CD4-positive, alpha-beta T cell treated with Interferon alpha-2 for 1 hour (primary cell): Measurements from ENCODE around the gene IPO5.
"Not testable (repeated sequence)": the region's sequence is repeated elsewhere in the genome, so short reads cannot be mapped to it uniquely, and the experiment has no call there.

Experiments
- DNase-seq, 2 donors: peaks; one replicate each; pipeline ENCODE4 v3.0.0-alpha.2; 2020 to 2022

IPO5 gene

DNA sequence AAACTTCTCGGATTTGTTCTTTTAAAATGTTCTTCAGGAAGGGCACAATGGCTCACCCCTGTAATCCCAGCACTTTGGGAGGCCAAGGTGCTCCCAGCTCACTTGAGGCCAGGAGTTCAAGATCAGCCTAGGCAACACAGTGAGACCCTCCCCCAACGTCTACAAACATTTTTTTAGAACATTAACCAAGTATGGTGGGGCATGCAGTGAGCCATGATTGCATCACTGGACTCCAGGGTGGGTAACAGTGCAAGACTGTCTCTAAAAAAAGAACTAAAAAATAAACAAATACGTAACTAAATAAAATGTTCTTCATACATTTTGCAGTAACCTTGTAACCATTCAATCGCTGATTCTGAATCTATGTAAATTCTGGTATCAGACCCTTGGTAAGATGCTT lies 2.1 kb upstream of the IPO5 start:
- DNase-seq = no peak

DNA sequence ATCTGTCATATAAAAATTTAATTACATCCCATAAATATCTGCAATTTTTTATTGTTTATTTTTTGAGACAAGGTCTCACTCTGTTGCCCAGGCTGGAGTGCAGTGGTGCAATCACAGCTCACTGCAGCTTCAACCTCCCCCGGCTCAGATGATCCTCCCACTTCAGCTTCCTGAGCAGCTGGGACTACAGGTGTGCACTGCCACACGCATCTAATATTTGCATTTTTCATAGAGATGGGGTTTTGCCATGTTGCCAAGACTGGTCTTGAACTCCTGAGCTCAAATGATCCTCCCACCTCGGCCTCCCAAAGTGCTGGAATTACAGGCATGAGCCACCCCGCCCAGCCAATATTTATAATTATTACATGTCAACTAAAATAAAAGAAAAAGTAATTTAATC lies 644 bp upstream of the IPO5 start:
- not testable (repeated sequence) for DNase-seq

DNA sequence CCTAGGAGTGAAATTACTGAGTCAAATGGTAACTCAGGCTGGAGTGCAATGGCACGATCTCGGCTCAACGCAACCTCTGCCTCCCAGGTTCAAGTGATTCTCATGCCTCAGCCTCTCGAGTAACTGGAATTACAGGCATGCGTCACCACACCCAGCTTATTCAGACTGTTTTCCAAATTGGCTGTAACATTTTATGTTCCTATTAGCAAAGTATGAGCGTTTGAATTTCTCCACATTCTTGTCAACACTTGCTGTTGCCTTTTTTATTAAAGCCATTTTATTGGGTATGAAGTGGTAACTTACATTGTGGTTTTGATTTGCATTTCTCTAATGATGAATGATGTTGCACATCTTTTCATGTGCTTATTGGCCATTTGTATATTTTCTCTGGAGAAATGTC lies 7.9 kb downstream of the IPO5 start:
- DNase-seq = no peak

DNA sequence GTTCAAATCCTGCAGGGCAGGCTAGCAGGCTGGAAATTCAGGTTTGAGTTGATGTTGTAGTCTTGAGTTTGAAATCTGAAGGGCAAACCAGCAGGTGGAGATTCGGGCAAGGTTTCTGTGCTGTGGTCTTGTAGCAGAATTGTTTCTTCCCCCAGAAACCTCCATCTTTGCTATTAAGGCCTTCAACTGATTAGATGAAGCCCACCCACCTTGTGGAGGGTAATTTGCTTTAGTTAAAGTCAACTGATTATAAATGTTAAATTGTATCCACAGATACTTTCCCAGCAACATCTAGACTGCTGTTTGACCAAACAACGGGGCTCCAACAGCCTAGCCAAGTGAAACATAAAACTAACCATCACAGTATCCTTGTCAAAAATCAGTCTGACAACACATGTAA lies 9.4 kb downstream of the IPO5 start:
- no peak for DNase-seq

DNA sequence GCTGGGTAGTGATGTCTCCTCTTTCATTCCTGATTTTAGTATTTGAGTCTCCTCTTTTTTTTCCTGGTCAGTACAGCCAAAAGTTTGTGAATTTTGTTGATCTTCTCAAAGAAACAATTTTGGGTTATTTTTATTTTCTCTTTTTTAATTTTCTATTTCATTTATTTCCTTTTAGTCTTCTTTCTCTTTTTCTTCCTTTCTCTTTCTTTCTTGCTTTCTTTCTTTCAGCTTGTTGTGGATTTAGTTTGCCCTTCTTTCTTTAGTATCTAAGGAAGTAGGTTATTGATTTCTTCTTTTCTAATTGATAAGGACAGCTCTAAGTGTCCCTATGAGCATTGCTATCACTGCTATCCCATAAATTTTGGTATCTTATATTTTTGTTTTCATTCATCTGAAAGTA lies 13.8 kb downstream of the IPO5 start:
- no peak for DNase-seq

DNA sequence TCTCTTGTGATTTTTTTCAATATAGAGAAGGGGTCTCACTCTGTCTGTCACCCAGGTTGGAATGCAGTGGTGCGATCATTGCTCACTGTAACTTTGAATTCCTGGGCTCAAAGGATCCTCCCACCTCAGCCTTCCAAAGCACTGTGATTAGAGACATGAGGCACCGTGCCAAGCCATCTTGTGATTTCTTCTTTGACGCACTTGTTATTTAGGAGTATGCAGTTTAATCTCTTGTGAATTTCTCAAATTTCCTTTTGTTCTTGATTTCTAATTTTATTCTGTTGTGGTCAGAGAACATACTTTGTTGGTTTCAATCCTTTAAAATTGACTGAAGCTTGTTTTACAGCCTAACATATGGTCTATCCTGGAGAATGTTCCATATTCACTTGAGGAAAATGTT lies 14.5 kb downstream of the IPO5 start:
- DNase-seq = no peak

DNA sequence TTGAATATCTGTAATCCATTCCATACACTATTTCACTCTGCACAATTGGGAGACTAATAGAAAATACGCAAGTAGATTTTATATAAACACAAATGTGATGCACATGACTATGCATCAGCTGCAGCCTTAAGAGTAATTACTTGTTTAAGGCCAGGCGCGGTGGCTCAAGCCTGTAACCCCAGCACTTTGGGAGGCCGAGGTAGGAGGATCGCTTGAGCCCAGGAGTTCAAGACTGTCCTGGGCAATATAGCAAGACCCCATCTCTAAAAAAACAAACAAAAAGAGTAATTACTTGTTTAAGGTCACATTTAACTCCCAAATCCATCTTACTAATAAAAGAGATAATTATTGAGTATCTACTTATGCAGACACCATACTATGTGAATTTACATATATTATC lies 18.0 kb downstream of the IPO5 start:
- no peak for DNase-seq

DNA sequence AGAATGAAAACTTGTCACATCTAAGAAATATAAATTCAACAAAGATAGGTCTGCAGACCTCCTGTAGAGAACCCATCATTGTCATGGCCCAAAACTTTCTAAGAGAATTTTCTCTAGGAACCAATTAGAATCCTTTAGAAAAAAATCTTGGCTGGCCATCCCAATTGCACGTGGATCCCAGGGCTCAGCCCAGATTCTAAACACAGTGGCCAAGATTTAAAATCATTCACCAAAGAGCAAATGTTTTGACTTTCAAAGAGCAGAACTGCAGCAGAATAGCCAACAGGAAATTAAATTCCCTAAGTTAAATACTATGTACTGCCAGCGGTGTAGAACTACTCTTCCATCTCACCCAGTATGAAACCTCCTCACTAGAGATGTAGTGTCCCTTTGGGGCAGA lies 21.3 kb downstream of the IPO5 start:
- DNase-seq = no peak

DNA sequence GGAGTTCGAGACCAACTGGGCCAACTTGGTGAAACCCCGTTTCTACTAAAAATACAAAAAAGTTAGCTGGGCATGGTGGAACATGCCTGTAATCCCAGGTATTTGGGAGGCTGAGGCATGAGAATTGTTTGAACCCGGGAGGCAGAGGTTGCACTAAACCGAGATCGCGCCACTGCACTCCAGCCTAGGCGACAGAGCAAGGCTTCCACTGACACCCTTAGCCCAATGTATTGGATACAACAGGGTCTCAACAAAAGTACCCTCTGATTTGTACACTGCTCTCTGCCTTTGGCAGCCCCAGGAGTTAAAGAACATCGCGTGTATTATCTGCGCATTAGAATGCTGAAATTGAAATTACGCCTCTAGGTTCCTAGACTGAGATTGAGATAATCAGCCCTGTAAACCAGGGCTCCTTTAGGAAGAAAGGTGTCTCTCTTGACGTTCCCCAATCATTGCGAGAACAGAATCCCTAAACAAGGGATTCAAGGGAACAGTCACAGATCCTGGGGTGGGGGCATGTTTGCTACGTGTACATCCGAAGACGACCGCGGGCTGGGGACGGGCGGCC lies 21.9 kb downstream of the IPO5 start:
- DNase-seq = no peak

DNA sequence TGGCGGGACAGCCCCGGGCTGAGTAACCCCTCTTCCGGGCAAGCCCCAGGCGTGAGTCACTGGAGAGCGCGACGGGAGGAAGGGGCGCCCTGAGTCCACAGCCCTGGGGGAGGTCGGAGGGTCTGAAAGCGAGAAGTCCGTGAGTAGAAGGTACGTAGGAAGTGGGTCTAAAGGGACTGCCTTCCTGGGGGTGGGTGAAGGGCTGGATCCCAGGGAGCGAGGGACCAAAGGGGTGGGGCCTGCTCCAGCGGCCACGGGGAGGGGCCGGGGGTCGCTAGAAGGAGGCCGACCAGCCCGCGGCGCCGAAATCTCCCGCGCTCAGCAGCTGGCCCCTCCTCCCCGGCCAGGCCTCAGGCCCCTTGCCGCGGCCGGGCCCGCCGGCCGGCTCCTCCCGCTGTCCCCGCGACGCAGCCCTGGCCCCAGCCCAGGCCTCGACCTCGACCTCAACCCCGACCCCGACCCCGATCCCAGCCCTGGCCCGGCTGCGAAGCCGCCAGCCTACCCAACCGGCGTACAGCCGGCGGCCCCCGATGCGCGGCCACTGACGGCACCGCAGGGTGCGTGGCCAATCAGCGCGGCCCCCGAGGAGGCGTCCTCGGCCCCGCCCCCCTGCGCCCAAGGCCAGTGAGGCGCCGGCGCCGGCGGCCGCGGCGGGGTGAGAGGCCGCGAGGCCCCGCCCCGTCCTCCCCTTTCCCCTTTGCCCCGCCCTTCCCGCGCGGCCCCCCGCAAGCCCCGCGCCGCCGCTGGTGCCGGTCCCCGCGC lies 22.6 kb downstream of the IPO5 start:
- peak; percentile 88 to 93 for DNase-seq

DNA sequence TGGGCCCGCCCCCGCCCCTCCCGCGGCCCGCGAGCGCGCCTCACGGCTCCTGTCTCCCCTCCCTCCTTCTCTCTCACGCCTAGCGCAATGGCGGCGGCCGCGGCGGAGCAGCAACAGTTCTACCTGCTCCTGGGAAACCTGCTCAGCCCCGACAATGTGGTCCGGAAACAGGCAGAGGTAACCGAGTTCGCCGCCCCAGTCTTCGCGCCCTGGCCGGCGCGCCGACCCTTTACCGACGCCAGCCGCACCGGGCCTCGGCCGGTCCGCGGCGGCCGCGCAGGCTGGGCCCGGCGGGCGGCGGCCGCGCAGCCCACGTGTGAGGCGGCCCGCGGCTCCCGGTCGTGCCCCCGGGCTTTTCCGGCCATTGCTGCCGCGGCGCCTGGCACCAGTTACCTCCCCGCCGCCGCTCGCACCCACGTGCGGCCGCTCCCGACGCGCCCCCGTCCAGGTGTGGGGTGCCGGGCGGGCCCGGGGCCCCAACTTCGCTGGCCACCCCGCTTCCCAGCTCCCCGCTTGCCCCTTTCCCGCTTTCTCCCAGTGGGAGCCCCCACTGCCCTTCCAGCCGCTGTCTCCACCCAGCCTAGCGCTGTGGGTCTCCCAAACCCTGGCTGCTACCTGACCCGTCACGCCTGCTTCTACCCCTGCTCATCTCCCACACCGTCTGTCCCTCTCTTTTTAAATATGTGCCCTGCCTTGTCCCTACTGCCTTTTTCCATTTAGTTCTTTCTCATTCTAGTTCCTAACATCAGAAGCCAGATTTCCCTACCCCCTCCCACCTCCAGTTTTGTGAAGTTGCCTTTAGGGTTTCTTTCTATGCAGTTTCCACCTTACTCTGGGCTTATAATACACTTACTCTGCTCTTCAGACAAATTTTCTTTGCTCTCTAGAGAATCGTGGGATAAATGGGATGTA lies 23.4 kb downstream of the IPO5 start:
- peak in 1 of 2 donors; percentile 4 for DNase-seq

DNA sequence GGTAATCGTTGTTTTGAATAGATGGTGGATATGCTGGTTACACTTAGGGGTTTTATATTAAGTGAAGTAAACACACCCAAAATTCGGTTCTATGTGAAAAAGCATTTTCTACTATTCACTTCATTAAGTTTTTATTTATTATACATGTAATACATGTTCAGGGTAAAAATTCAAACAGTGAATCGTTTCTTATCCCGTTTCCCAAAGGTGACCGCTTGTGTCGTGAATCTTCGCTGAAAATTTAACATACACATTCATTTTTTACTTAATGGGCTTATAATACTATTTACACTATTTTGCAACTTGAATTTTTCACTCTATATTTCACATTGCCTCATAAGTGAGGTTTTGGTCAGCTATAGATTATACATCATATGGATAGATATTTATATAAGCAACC lies 24.5 kb downstream of the IPO5 start:
- no peak for DNase-seq

DNA sequence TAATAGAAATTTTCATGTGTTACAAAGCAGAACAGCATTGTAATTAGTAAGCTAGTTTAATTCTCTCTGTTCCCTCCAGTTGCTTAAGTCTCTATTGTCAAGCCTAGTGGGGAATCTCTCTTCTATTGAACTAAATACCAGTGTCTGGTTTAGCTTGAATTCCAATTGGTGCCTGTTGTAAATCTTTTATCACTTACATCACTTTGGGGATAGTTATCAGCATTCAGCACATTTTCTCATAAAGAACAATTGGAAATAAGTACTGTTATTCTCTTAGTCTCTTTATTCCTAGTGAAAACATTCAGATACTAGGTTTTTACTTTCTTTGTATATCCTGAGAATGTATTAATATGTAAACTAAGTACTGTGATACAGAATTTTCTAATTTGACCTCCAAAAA lies 25.2 kb downstream of the IPO5 start:
- no peak for DNase-seq

DNA sequence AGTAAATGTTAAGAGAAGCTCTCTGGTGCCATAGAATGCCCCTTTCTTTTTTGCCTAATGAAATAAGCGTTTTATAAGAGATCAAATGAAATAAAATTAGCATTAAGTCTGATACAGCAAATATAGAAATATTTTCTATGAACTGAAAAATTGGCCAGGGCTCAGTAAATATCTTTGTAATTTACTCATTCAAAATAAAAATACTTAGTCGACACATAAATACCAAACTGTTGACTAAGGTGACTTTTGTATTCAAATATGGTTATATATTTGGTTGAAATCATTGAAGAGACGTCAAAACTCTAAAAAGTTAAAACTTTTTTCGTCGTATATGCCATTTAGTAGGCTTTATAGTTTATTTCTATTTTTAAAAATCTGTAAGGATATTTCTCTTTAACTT lies 25.6 kb downstream of the IPO5 start:
- no peak for DNase-seq

DNA sequence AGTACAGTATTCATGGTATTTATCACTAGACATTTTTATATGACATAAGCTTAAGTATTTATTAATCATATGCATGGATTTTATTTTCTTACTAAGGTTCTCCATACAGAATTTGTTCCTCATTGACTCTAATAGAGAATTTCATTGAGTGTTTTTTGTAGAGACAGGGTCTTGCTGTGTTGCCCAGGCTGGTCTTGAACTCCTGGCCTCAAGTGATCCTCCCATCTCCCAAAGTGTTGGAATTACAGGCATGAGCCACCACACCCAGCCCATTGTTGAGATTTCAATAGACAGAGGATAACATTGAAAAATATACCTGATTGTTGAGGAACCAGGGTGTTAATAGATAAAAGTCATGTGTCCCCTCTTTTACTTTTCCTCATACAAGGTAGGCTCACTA lies 26.1 kb downstream of the IPO5 start:
- DNase-seq = no peak

DNA sequence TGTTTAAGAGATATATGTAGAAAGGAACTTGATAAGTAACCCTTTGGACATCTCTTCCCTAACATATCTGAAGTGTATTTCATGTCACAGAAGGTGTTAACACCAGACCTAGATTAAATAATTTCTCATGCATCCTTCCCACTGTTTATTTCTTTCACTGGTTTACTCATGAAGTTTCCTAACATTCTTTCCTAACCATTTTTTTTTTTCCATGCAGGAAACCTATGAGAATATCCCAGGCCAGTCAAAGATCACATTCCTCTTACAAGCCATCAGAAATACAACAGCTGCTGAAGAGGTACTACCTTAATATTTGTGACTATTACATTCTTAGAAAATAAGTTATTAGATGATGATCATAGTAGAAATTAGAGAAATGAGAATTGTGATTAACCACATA lies 28.8 kb downstream of the IPO5 start:
- no peak for DNase-seq

DNA sequence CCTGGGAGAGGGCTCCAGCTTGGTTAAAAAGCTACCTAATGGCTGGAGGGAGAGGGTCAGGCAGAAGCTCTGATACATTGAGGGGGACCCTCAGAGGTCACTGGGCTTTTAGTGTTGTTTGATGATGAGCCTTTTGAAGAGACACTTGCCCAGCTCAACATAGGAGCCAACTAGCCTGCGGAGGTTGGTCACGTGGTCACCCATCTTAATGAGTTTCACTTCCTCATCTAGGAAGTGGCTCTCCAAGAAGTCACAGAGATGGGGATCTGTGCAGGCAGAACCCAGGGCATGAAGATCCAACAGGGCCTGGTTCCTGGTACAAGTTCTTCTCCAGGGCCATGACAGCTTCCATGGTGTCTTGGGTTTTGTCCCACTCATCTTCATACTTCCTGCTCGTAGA lies 33.4 kb downstream of the IPO5 start:
- DNase-seq = peak; percentile 7 to 44

DNA sequence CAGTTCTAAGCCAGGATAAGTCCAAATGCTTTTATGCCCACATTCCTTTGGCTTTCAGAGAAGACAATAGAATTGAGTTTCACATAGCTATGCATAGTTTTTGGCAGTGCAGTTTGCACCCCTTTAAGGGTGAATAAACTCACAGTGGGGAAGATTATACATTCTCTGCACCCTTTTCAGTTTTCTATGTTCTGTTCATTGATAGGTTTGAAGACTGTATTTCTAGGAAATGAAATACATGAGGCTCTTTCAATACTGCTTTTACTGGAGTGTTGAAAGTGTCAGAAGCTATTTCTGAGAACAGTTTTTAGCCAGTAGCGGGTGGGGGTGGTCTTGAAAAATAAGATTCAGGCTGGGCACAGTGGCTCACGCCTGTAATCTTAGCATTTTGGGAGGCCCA lies 46.2 kb downstream of the IPO5 start:
- DNase-seq = no peak

DNA sequence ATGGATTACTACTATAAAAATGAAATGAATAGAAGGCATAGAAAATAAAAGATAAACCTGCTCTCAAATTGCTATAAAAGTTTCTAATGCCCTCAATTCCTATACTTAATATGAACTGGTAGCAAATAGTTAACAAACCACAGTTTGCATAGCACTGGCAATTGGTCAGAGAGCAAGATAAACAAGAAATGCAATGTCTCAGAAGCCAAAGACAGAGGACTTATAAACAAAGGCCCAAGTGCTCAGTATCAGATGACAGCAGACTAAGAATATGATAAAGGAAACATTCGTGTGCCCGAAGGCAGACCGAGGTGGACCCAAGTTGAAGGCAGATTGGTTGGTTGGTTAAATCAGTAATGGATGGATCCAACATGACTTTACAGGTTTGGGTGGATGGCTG lies 50.6 kb downstream of the IPO5 start:
- no peak for DNase-seq

DNA sequence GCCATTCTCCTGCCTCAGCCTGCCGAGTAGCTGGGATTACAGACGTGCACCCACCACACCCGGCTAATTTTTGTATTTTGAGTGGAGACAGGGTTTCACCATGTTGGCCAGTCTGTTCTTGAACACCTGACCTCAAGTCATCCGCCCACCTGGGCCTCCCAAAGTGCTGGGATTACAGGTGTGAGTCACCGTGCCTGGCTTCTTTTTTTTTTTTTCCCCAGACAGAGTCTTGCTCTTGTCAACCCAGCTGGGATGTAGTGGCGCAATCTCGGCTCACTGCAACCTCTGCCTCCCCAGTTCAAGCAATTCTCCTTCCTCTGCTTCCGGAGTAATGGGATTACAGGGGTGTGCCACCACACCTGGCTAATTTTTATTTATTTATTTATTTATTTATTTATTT lies 51.5 kb downstream of the IPO5 start:
- DNase-seq = not testable (repeated sequence)

DNA sequence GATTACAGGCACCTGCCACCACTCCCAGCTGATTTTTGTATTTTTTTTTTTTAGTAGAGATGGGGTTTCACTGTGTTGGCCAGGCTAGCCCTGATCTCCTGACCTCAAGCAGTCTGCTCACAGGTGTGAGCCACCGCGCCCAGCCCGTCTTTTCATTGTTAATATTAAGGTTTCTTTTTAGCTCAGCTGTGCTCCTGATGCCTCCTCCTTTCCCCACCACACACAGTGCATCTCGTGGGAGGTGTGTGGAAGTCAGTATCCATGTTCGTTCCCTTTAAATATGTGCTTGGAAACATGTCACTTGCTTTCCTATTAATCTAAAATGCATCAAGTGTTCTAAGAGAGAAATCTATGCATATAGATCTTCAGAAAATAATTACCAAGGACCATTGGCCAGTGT lies 53.5 kb downstream of the IPO5 start:
- DNase-seq = no peak

DNA sequence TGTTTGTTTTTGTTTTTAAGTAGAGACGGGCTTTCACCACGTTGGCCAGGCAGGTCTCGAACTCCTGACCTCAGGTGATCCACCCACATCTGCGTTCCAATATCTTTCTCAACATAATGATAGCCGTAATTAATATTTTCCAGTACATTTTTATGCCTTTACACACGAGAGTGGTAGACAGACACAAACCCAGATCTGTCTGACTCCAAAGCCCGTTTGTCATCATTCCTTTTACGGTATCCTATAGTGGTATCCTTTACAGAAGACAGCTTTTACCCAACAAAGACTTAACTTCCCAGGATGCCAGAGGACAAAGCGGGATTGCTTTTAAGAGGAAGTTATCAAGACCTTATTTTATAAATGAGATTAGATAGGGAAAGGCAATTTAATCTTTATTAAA lies 59.8 kb downstream of the IPO5 start:
- DNase-seq = no peak

DNA sequence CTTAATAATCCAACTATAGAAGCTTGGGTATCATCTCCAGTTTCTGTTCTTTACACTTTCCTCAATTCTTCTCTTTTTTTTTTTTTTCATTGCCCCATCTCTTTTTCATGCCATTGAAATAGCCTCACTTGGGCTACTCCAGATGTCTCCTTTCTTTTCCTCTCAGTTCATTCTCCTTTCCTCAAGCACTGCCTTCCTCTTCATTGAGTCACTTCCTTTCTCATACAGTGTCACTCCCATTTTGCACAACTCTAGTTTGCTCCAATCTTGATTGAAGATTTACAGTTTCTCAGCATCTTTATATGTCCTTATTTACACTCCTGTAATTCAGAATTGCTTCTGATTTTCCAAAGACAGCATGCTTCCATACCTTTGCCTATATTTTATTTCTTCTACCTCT lies 61.3 kb downstream of the IPO5 start:
- DNase-seq = no peak

DNA sequence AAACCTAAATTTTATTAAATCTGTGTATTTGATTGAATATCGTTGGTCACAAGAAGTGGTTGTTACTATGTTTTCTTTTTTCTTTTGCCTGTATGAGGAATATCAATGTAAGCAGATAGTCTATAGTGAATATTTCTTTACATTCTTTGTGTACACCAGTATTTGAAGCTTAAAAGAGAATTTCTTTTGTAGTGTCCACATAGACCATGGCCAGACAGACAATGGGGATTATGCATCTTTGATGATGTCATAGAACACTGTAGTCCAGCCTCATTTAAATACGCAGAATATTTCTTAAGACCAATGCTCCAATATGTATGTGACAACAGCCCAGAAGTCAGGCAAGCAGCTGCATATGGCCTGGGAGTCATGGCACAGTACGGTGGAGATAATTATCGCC lies 64.8 kb downstream of the IPO5 start:
- no peak for DNase-seq
